MM.1S (cell line): ENCODE data around the gene TMTC2.

Source experiments
- DNase-seq: peaks from one replicate; pipeline ENCODE4 v3.0.0-alpha.2; 2015
- H2AFZ ChIP-seq: fragments of 300-600 bp; sonication (generic); 2 replicates; pipeline ENCODE4 v1.6.0; 2016; ENCODE audit warnings: antibody characterized with exemption, low read length
- H3F3A ChIP-seq: fragments of 300-600 bp; sonication (generic); 2 replicates; pipeline ENCODE4 v1.6.1; 2016; ENCODE audit warnings: mild to moderate bottlenecking, antibody characterized with exemption, low read length, moderate library complexity, mixed read lengths; ENCODE audit not compliant: insufficient read depth
- H3K27ac ChIP-seq: fragments of 300-600 bp; sonication (generic); 2 replicates; pipeline ENCODE4 v1.5.1; 2016; ENCODE audit warnings: mild to moderate bottlenecking, low read length
- H3K27me3 ChIP-seq: fragments of 300-600 bp; sonication (generic); replicated peaks from 2 replicates; pipeline ENCODE4 v1.6.0; 2016; ENCODE audit warnings: low read length; ENCODE audit not compliant: insufficient read depth
- H3K36me3 ChIP-seq: fragments of 300-600 bp; sonication (generic); replicated peaks from 2 replicates; pipeline ENCODE4 v1.6.1; 2016; ENCODE audit warnings: mild to moderate bottlenecking, low read length, mixed read lengths; ENCODE audit not compliant: insufficient read depth
- H3K4me1 ChIP-seq: fragments of 300-600 bp; sonication (generic); 2 replicates; pipeline ENCODE4 v1.6.1; 2016; ENCODE audit warnings: low read length, mixed read lengths
- H3K4me2 ChIP-seq: fragments of 300-600 bp; sonication (generic); 2 replicates; pipeline ENCODE4 v1.6.0; 2016; ENCODE audit warnings: low read depth, low read length
- H3K4me3 ChIP-seq: fragments of 300-600 bp; sonication (generic); 2 replicates; pipeline ENCODE4 v1.5.1; 2016; ENCODE audit warnings: low read length, mixed read lengths
- H3K79me2 ChIP-seq: fragments of 300-600 bp; sonication (generic); 2 replicates; pipeline ENCODE4 v1.6.1; 2016; ENCODE audit warnings: mixed run types, low read length, mixed read lengths
- H3K9ac ChIP-seq: fragments of 300-600 bp; sonication (generic); 2 replicates; pipeline ENCODE4 v1.6.1; 2016; ENCODE audit warnings: low read length, mixed read lengths
- H3K9me2 ChIP-seq: fragments of 300-600 bp; sonication (generic); replicated peaks from 2 replicates; pipeline ENCODE4 v1.6.1; 2016; ENCODE audit warnings: mild to moderate bottlenecking, low read length, mixed read lengths; ENCODE audit not compliant: insufficient read depth
- H3K9me3 ChIP-seq: fragments of 300-600 bp; sonication (generic); replicated peaks from 2 replicates; pipeline ENCODE4 v1.6.1; 2016; ENCODE audit warnings: mild to moderate bottlenecking, low read length, mixed read lengths; ENCODE audit not compliant: insufficient read depth
- H4K20me1 ChIP-seq: fragments of 300-600 bp; sonication (generic); 2 replicates; pipeline ENCODE4 v1.6.1; 2016; ENCODE audit warnings: mild to moderate bottlenecking, low read length, moderate library complexity, mixed read lengths; ENCODE audit not compliant: insufficient read depth
- CTCF ChIP-seq: fragments of 300-600 bp; sonication (generic); IDR thresholded peaks from 2 replicates; pipeline ENCODE4 v1.5.1; 2016; ENCODE audit warnings: antibody characterized with exemption, low read length, mixed read lengths
- EZH2 ChIP-seq: fragments of 300-600 bp; sonication (generic); optimal IDR thresholded peaks from 2 replicates; pipeline ENCODE3; 2017; ENCODE audit warnings: low read depth, mild to moderate bottlenecking, antibody characterized with exemption, low read length, mixed read lengths
- EZH2phosphoT487 ChIP-seq: fragments of 300-600 bp; sonication (generic); IDR thresholded peaks from 2 replicates; pipeline ENCODE4 v1.6.1; 2018; ENCODE audit warnings: antibody characterized with exemption, low read length

The TMTC2 gene

GRCh38 chr12:83097643-83098342 lies 411.1 kb downstream of the TMTC2 start:
- H3K9me2 ChIP-seq = no peaks in the 10 kb centered on the region
- no peak for DNase-seq
- no peak overlapping the region for H3K27ac ChIP-seq
- no peak overlapping the region for H3K9ac ChIP-seq
- H3K27me3 ChIP-seq = no peaks in the 10 kb centered on the region
- H3F3A ChIP-seq = no peaks in the 10 kb centered on the region
- no peak overlapping the region for H2AFZ ChIP-seq
- H3K79me2 ChIP-seq = no peaks in the 10 kb centered on the region
- H4K20me1 ChIP-seq = no peaks in the 10 kb centered on the region
- H3K9me3 ChIP-seq = no peaks in the 10 kb centered on the region
- no peaks in the 10 kb centered on the region for H3K36me3 ChIP-seq
- TF ChIP-seq EZH2phosphoT487 = no peak
- TF ChIP-seq CTCF = no peak
- TF ChIP-seq EZH2 = no peak
- H3K4me3 ChIP-seq = no peak overlapping the region
- H3K4me1 ChIP-seq = no peaks in the 10 kb centered on the region
- H3K4me2 ChIP-seq = no peak overlapping the region

GRCh38 chr12:83099436-83099835 lies 412.7 kb downstream of the TMTC2 start:
- Histone ChIP-seq H3K9ac (no peak overlapping the region), H3K27ac (no peak overlapping the region), H3K9me2 (no peaks in the 10 kb centered on the region), H3K4me2 (no peak overlapping the region), H2AFZ (no peak overlapping the region), H3K36me3 (no peaks in the 10 kb centered on the region), H3K79me2 (no peaks in the 10 kb centered on the region), H3K4me1 (no peaks in the 10 kb centered on the region), H3K4me3 (no peak overlapping the region), H3K27me3 (no peaks in the 10 kb centered on the region), H3K9me3 (no peaks in the 10 kb centered on the region), H4K20me1 (no peaks in the 10 kb centered on the region), H3F3A (no peaks in the 10 kb centered on the region)
- TF ChIP-seq EZH2 (no peak), EZH2phosphoT487 (no peak), CTCF (no peak)
- no peak for DNase-seq

DNA sequence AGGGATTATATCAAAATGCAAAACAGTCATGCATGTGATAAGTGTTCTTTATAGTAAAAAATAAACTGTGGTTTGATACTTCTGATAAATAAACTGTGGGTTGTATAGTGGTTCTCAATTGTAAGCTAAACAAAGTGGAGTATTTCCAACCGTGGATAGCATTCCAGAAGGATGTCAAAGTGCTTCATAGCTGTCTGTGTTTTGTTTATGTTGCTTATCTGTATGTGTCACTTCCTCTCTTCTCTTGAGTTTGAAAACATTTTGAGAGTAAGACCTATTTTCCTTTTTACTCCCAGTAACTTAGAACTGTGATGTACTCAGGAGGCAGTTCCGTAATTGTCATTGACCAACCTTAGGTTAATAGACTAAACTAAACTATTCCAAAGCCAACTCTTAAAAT lies 415.8 kb downstream of the TMTC2 start:
- Histone ChIP-seq H3K36me3 (no peaks in the 10 kb centered on the region), H3K9me2 (no peaks in the 10 kb centered on the region), H3K9ac (no peak overlapping the region), H2AFZ (no peak overlapping the region), H3K9me3 (no peaks in the 10 kb centered on the region), H3F3A (no peaks in the 10 kb centered on the region), H3K27ac (no peak overlapping the region), H3K4me2 (no peak overlapping the region), H3K79me2 (no peaks in the 10 kb centered on the region), H3K4me1 (no peaks in the 10 kb centered on the region), H3K27me3 (no peaks in the 10 kb centered on the region), H3K4me3 (no peak overlapping the region), H4K20me1 (no peaks in the 10 kb centered on the region)
- TF ChIP-seq EZH2 (no peak), EZH2phosphoT487 (no peak), CTCF (no peak)
- DNase-seq = no peak
